Measurements from ENCODE around the gene BRD7.

GRCh38 chr16:50408001-50408561 lies 39.3 kb upstream of the BRD7 start:
- TF ChIP-seq CTCF (IDR thresholded peaks at IDR 0.05; ENCODE audit: low read depth, low read length) (no peak), EZH2phosphoT487 (IDR thresholded peaks at IDR 0.05; ENCODE audit: low read depth) (no peak)
